Retinal pigment epithelial cell (primary cell): ENCODE data around the gene ZSWIM9.
"Not testable (repeated sequence)": the region's sequence is repeated elsewhere in the genome, so short reads cannot be mapped to it uniquely, and the experiment has no call there.

Experiments
- DNase-seq: peaks from one replicate; pipeline ENCODE4 v3.0.0-alpha.2; 2010; ENCODE audit warnings: low read depth
- H3K4me3 ChIP-seq: 2 replicates; pipeline ENCODE4 v1.5.1; 2011; ENCODE audit warnings: mild to moderate bottlenecking, low read length, control low read depth, moderate library complexity
- TF ChIP-seq, protein P1 (sequence below): conservative IDR thresholded peaks from 2 replicates; pipeline ENCODE4 v1.5.1; 2011; ENCODE audit warnings: low read depth, low read length, control low read depth, inconsistent platforms

Gene ZSWIM9

DNA sequence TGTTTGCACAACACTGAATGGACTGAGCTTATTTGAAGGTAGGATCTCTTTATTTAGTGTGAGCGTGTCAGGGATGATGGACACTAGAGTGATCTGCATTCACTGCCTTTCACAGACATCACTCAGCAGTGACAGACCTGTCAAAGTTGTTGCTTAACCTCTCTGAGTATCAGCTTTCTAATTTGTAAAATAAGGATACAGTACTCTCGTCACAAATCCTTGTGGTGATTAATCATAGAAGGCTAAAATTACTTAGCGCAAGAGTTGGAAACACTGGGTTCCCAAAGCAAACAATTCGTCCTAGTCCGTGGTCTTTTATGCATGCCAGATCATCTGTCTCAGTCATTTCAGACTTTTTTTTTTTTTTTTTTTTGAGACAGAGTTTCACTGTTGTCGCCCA lies 68.6 kb downstream of the ZSWIM9 start:
- TF ChIP-seq, protein P1, sequence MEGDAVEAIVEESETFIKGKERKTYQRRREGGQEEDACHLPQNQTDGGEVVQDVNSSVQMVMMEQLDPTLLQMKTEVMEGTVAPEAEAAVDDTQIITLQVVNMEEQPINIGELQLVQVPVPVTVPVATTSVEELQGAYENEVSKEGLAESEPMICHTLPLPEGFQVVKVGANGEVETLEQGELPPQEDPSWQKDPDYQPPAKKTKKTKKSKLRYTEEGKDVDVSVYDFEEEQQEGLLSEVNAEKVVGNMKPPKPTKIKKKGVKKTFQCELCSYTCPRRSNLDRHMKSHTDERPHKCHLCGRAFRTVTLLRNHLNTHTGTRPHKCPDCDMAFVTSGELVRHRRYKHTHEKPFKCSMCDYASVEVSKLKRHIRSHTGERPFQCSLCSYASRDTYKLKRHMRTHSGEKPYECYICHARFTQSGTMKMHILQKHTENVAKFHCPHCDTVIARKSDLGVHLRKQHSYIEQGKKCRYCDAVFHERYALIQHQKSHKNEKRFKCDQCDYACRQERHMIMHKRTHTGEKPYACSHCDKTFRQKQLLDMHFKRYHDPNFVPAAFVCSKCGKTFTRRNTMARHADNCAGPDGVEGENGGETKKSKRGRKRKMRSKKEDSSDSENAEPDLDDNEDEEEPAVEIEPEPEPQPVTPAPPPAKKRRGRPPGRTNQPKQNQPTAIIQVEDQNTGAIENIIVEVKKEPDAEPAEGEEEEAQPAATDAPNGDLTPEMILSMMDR = no peak
- no peak for DNase-seq
- no peak overlapping the region for H3K4me3 ChIP-seq

DNA sequence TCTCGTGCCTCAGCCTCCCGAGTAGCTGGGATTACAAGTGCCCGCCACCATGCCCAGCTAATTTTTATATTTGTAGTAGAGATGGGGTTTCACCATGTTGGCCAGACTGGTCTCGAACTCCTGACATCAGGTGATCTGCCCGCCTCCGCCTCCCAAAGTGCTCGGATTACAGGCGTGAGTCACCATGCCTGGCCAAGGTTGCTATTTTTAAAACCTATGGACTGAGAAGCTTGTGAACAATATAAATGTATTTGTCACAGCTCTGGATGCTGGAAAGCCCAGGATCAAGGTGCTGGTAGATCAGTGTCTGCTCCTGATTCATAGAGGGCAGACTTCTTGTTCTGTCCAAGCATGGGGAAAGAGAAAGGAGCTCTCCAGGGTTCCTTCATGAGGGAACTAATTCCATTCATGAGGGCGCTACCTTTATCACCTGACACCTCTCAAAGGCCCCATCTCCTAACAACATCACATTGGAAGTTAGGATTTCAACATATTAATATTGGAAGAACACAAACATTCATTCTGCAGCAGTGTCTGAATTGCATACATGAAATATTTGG lies 69.2 kb downstream of the ZSWIM9 start:
- no peak for DNase-seq
- TF ChIP-seq, protein P1 = no peak
- H3K4me3 ChIP-seq = no peak overlapping the region

DNA sequence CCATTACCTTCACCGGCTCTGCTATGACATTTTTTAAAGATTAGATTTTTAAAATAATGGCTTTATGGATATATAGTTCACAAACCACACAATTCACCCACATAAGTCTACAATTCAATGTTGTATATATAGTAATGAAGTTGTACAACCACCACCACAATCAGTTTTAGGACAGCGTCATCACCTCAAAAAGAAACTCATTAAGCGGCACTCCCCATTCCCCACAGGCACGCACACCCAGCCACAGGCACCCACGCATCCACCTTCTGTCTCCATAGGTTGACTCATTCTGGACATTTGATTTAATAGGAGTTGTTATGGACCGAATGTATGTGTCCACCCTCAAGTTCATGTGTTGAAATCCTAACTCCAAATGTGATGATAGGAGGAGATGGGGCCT lies 71.3 kb downstream of the ZSWIM9 start:
- H3K4me3 ChIP-seq, DNase-seq: not testable (repeated sequence)

DNA sequence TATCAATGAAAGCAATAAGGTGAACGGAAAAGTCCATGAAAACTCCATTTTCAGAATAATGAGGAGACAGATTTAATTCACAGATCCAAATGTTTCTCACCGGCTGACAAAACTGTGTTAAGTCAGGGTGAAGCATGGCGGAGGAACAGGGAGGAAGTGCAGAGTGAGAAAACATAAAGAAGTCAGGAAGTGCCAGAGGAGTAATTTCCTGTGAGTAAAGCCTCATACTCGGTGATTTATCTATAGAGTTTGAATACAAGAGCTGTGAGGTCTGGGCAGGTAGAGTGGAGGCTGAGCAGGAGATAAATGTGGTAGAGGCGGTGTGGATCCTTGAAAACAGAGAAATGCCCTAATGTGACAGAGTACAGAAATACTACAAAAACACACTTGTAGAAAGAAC lies 73.8 kb downstream of the ZSWIM9 start:
- no peak overlapping the region for H3K4me3 ChIP-seq
- TF ChIP-seq, protein P1 = no peak
- DNase-seq = no peak

DNA sequence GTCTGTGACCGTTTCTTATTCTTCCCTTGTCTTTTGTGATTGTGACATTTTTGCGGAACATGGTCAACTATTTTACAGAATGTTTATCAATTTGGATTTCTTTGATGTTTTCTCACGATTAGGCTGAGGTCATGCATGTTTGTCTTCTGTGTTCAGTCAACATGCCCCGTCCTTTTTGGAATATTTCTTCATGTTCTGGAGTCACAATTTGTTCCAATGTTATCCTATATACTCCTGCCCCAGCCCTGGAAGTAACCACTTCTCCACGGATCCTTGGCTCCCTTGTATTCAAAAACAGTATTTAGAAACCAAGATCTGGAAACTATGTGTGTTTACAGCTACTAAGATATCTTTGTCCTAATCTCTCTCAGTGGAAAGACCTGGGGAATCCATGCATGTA lies 75.6 kb downstream of the ZSWIM9 start:
- no peak overlapping the region for H3K4me3 ChIP-seq
- TF ChIP-seq, protein P1 = no peak
- no peak for DNase-seq

DNA sequence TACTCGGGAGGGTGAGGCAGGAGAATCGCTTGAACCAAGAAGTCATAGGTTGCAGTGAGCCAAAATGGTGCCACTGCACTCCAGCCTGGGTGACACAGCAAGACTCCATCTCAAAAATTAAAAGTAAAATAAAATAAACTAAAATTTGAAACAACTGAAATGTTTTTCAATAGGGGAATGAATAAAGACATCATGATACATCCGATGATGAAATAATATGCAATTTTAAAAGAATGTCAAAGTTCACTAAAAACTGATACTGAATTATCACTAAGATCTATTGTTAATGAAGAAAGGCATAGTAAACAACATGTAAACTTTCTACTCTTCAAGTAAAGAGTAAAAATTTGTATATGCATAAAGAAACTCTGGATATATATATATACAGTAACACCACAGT lies 76.7 kb downstream of the ZSWIM9 start:
- no peak for DNase-seq
- no peak overlapping the region for H3K4me3 ChIP-seq

More for the DNA sequence above, 76.7 kb downstream of the ZSWIM9 start:
- TF ChIP-seq, protein P1 = no peak
